Measurements from ENCODE around the gene KAT14.

- TF ChIP-seq HOXB5 (CRISPR knock-in tag; IDR thresholded peaks at IDR 0.05) (no peak), NR3C1 (IDR thresholded peaks at IDR 0.05) (no peak), EP300 (IDR thresholded peaks at IDR 0.05) (no peak), MAFK (IDR thresholded peaks at IDR 0.05; ENCODE audit: partially characterized antibody) (no peak), FOSB (CRISPR knock-in tag; IDR thresholded peaks at IDR 0.05) (no peak), HMGXB4 (CRISPR knock-in tag; IDR thresholded peaks at IDR 0.05; ENCODE audit: borderline replicate concordance) (no peak), POLR2A (IDR thresholded peaks at IDR 0.05; ENCODE audit: low read length) (no peak), REST (IDR thresholded peaks at IDR 0.05) (no peak), RAD21 (conservative IDR thresholded peaks at IDR 0.05 in 1 of 2, IDR thresholded peaks at IDR 0.05 in 1 of 2) (no peak)
- TF ChIP-seq, protein P1, sequence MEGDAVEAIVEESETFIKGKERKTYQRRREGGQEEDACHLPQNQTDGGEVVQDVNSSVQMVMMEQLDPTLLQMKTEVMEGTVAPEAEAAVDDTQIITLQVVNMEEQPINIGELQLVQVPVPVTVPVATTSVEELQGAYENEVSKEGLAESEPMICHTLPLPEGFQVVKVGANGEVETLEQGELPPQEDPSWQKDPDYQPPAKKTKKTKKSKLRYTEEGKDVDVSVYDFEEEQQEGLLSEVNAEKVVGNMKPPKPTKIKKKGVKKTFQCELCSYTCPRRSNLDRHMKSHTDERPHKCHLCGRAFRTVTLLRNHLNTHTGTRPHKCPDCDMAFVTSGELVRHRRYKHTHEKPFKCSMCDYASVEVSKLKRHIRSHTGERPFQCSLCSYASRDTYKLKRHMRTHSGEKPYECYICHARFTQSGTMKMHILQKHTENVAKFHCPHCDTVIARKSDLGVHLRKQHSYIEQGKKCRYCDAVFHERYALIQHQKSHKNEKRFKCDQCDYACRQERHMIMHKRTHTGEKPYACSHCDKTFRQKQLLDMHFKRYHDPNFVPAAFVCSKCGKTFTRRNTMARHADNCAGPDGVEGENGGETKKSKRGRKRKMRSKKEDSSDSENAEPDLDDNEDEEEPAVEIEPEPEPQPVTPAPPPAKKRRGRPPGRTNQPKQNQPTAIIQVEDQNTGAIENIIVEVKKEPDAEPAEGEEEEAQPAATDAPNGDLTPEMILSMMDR (IDR thresholded peaks at IDR 0.05): no peak
- TF ChIP-seq, protein P2, sequence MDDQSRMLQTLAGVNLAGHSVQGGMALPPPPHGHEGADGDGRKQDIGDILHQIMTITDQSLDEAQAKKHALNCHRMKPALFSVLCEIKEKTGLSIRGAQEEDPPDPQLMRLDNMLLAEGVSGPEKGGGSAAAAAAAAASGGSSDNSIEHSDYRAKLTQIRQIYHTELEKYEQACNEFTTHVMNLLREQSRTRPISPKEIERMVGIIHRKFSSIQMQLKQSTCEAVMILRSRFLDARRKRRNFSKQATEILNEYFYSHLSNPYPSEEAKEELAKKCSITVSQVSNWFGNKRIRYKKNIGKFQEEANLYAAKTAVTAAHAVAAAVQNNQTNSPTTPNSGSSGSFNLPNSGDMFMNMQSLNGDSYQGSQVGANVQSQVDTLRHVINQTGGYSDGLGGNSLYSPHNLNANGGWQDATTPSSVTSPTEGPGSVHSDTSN (IDR thresholded peaks at IDR 0.05): no peak
These were observed 18.4 kb downstream of the KAT14 start for GRCh38 chr20:18156045-18156444.

Measured in A549 (cell line).